Dendritic cell treated with granulocyte-macrophage colony-stimulating factor and Interleukin-4, amounts not matched to agents 40 ng/mL and 50 ng/mL, for 4 days (primary cell): ENCODE measurements around the gene IPO5.
"Not testable (repeated sequence)": the region's sequence is repeated elsewhere in the genome, so short reads cannot be mapped to it uniquely, and the experiment has no call there.

Source experiments
- H3K27ac Mint-ChIP-seq: one replicate; pipeline ENCODE4 v1.8.0; 2022; ENCODE audit warnings: mild to moderate bottlenecking, mixed read lengths
- H3K27me3 Mint-ChIP-seq: one replicate; pipeline ENCODE4 v1.8.0; 2022; ENCODE audit warnings: mild to moderate bottlenecking, mixed read lengths
- H3K36me3 Mint-ChIP-seq: one replicate; pipeline ENCODE4 v1.8.0; 2022; ENCODE audit warnings: low read depth, mixed read lengths
- H3K4me1 Mint-ChIP-seq: one replicate; pipeline ENCODE4 v1.8.0; 2022; ENCODE audit warnings: low read depth, mixed read lengths
- H3K4me3 Mint-ChIP-seq: one replicate; pipeline ENCODE4 v1.8.0; 2022; ENCODE audit warnings: mild to moderate bottlenecking, moderate library complexity, mixed read lengths
- H3K9me3 Mint-ChIP-seq: one replicate; pipeline ENCODE4 v1.8.0; 2022; ENCODE audit warnings: mixed read lengths
- intact Hi-C: fragments of 100-400 bp; cut with micrococcal nuclease; formaldehyde crosslinking; loops from one replicate; pipeline ENCODE4 v1.15.0; 2022

The IPO5 gene

GRCh38 chr13:97936036-97936435, 17.4 kb upstream of the IPO5 start:
- Mint-ChIP-seq H3K4me1 (no peaks in the 10 kb centered on the region), H3K4me3 (no peak overlapping the region), H3K27me3 (no peaks in the 10 kb centered on the region), H3K9me3 (no peaks in the 10 kb centered on the region), H3K27ac (no peak overlapping the region), H3K36me3 (no peaks in the 10 kb centered on the region)
- intact Hi-C loops: no loop called here

GRCh38 chr13:97938706-97939475, 14.6 kb upstream of the IPO5 start:
- intact Hi-C loops: no loop called here
- H3K4me3 Mint-ChIP-seq: no peak overlapping the region
- no peaks in the 10 kb centered on the region for H3K4me1 Mint-ChIP-seq
- no peak overlapping the region for H3K27ac Mint-ChIP-seq
- no peaks in the 10 kb centered on the region for H3K36me3 Mint-ChIP-seq
- H3K9me3 Mint-ChIP-seq: no peaks in the 10 kb centered on the region
- no peaks in the 10 kb centered on the region for H3K27me3 Mint-ChIP-seq

GRCh38 chr13:97944396-97945029, 9.0 kb upstream of the IPO5 start:
- no peaks in the 10 kb centered on the region for H3K4me1 Mint-ChIP-seq
- H3K27ac Mint-ChIP-seq: no peak overlapping the region
- H3K36me3 Mint-ChIP-seq: no peaks in the 10 kb centered on the region
- H3K4me3 Mint-ChIP-seq: no peak overlapping the region
- H3K27me3 Mint-ChIP-seq: no peaks in the 10 kb centered on the region
- intact Hi-C loops: no loop called here
- H3K9me3 Mint-ChIP-seq: peaks cover 8% of the 10 kb centered on the region

GRCh38 chr13:97945342-97945741, 8.1 kb upstream of the IPO5 start:
- intact Hi-C loops: no loop called here
- H3K4me1 Mint-ChIP-seq: no peaks in the 10 kb centered on the region
- H3K27me3 Mint-ChIP-seq: no peaks in the 10 kb centered on the region
- H3K4me3 Mint-ChIP-seq: no peak overlapping the region
- H3K27ac Mint-ChIP-seq: no peak overlapping the region
- no peaks in the 10 kb centered on the region for H3K36me3 Mint-ChIP-seq
- H3K9me3 Mint-ChIP-seq: peaks cover 13% of the 10 kb centered on the region

GRCh38 chr13:97945792-97946419, 7.6 kb upstream of the IPO5 start:
- intact Hi-C loops: no loop called here
- no peak overlapping the region for H3K27ac Mint-ChIP-seq
- H3K27me3 Mint-ChIP-seq: no peaks in the 10 kb centered on the region
- H3K36me3 Mint-ChIP-seq: no peaks in the 10 kb centered on the region
- no peaks in the 10 kb centered on the region for H3K4me1 Mint-ChIP-seq
- peaks cover 19% of the 10 kb centered on the region for H3K9me3 Mint-ChIP-seq
- no peak overlapping the region for H3K4me3 Mint-ChIP-seq

- H3K36me3 Mint-ChIP-seq: no peaks in the 10 kb centered on the region
- H3K27ac Mint-ChIP-seq: no peak overlapping the region
- H3K4me3 Mint-ChIP-seq: no peak overlapping the region
- no peaks in the 10 kb centered on the region for H3K4me1 Mint-ChIP-seq
- no peaks in the 10 kb centered on the region for H3K27me3 Mint-ChIP-seq
- intact Hi-C loops: no loop called here
- H3K9me3 Mint-ChIP-seq: peaks cover 19% of the 10 kb centered on the region
Measured at GRCh38 chr13:97946951-97947588, 6.4 kb upstream of the IPO5 start.

- H3K27ac Mint-ChIP-seq: no peak overlapping the region
- no peaks in the 10 kb centered on the region for H3K27me3 Mint-ChIP-seq
- H3K4me3 Mint-ChIP-seq: no peak overlapping the region
- H3K9me3 Mint-ChIP-seq: peaks cover 19% of the 10 kb centered on the region
- H3K36me3 Mint-ChIP-seq: no peaks in the 10 kb centered on the region
- intact Hi-C loops: no loop called here
- H3K4me1 Mint-ChIP-seq: no peaks in the 10 kb centered on the region
Measured at GRCh38 chr13:97948041-97948440, 5.4 kb upstream of the IPO5 start.

GRCh38 chr13:97949316-97949715, 4.2 kb upstream of the IPO5 start:
- H3K4me1 Mint-ChIP-seq, H3K36me3 Mint-ChIP-seq, H3K4me3 Mint-ChIP-seq, intact Hi-C loops, H3K27me3 Mint-ChIP-seq, H3K27ac Mint-ChIP-seq: not testable (repeated sequence)
- peaks cover 19% of the 10 kb centered on the region for H3K9me3 Mint-ChIP-seq

- no peaks in the 10 kb centered on the region for H3K36me3 Mint-ChIP-seq
- no peak overlapping the region for H3K4me3 Mint-ChIP-seq
- H3K9me3 Mint-ChIP-seq: peaks cover 16% of the 10 kb centered on the region
- H3K27ac Mint-ChIP-seq: no peak overlapping the region
- H3K4me1 Mint-ChIP-seq: no peaks in the 10 kb centered on the region
- no peaks in the 10 kb centered on the region for H3K27me3 Mint-ChIP-seq
- intact Hi-C loops: no loop called here
Measured at GRCh38 chr13:97951376-97951775, 2.1 kb upstream of the IPO5 start.

- H3K4me1 Mint-ChIP-seq, intact Hi-C loops, H3K27ac Mint-ChIP-seq, H3K4me3 Mint-ChIP-seq, H3K36me3 Mint-ChIP-seq, H3K27me3 Mint-ChIP-seq: not testable (repeated sequence)
- H3K9me3 Mint-ChIP-seq: peaks cover 11% of the 10 kb centered on the region
Measured at GRCh38 chr13:97952831-97953230, 644 bp upstream of the IPO5 start.

- H3K27me3 Mint-ChIP-seq: peaks cover 6% of the 10 kb centered on the region
- intact Hi-C loops: no loop called here
- H3K27ac Mint-ChIP-seq: no peak overlapping the region
- no peaks in the 10 kb centered on the region for H3K36me3 Mint-ChIP-seq
- no peak overlapping the region for H3K4me3 Mint-ChIP-seq
- H3K9me3 Mint-ChIP-seq: no peaks in the 10 kb centered on the region
- H3K4me1 Mint-ChIP-seq: no peaks in the 10 kb centered on the region
Measured at GRCh38 chr13:97961340-97961739, 7.9 kb downstream of the IPO5 start.

GRCh38 chr13:97962887-97963286, 9.4 kb downstream of the IPO5 start:
- H3K9me3 Mint-ChIP-seq: no peaks in the 10 kb centered on the region
- intact Hi-C loops: no loop called here
- H3K36me3 Mint-ChIP-seq: no peaks in the 10 kb centered on the region
- no peak overlapping the region for H3K27ac Mint-ChIP-seq
- no peak overlapping the region for H3K4me3 Mint-ChIP-seq
- H3K27me3 Mint-ChIP-seq: peaks cover 6% of the 10 kb centered on the region
- no peaks in the 10 kb centered on the region for H3K4me1 Mint-ChIP-seq

- no peaks in the 10 kb centered on the region for H3K36me3 Mint-ChIP-seq
- intact Hi-C loops: no loop called here
- peaks cover 2% of the 10 kb centered on the region for H3K27me3 Mint-ChIP-seq
- H3K4me3 Mint-ChIP-seq: no peak overlapping the region
- no peaks in the 10 kb centered on the region for H3K9me3 Mint-ChIP-seq
- H3K4me1 Mint-ChIP-seq: no peaks in the 10 kb centered on the region
- H3K27ac Mint-ChIP-seq: no peak overlapping the region
Measured at GRCh38 chr13:97967226-97967625, 13.8 kb downstream of the IPO5 start.

- H3K36me3 Mint-ChIP-seq: no peaks in the 10 kb centered on the region
- intact Hi-C loops: no loop called here
- H3K4me3 Mint-ChIP-seq: no peak overlapping the region
- peaks cover 2% of the 10 kb centered on the region for H3K27me3 Mint-ChIP-seq
- no peaks in the 10 kb centered on the region for H3K9me3 Mint-ChIP-seq
- no peak overlapping the region for H3K27ac Mint-ChIP-seq
- H3K4me1 Mint-ChIP-seq: no peaks in the 10 kb centered on the region
Measured at GRCh38 chr13:97967948-97968347, 14.5 kb downstream of the IPO5 start.
